GM19328 (cell line): ENCODE data around the gene TRPT1.

Source experiments
- ATAC-seq: cut with Tn5 transposase; IDR thresholded peaks from one replicate; pipeline ENCODE4 v1.9.1; 2021; ENCODE audit warnings: mild to moderate bottlenecking, moderate library complexity; ENCODE audit not compliant: unreplicated experiment

Gene TRPT1

GRCh38 chr11:64181506-64182411, 44.2 kb downstream of the TRPT1 start:
- ATAC-seq, result no peak

GRCh38 chr11:64180891-64181290, 45.1 kb downstream of the TRPT1 start:
- no peak for ATAC-seq

- no peak for ATAC-seq
These were observed 46.9 kb downstream of the TRPT1 start for GRCh38 chr11:64178951-64179639.

GRCh38 chr11:64178203-64178602, 47.8 kb downstream of the TRPT1 start:
- no peak for ATAC-seq

- ATAC-seq, result no peak
These were observed 49.2 kb downstream of the TRPT1 start for GRCh38 chr11:64176751-64177150.
